Panc1 (cell line): ENCODE data around the gene EHD4. TPM values are rescaled to one million over a fixed set of nuclear protein-coding genes. Genes with fewer than 3 reads are reported as not detected.
A peak's percentile ranks its signal among the peaks of the same experiment; 100 is the strongest.

Experiments used
- ATAC-seq: fragments of 200-7000 bp; cut with Tn5 transposase; 2 replicates; pipeline ENCODE4 v1.9.1; 2020; ENCODE audit warnings: mild to moderate bottlenecking, moderate library complexity
- BruUV-seq: library from RNA; stranded (reverse); fragments of 400-500 nt; replicated peaks from 2 replicates; lab custom pipeline; 2021; lab: Mats Ljungman, UMichigan
- CTCF ChIA-PET: fragments of 300-600 bp; sonication (Branson Sonifier 250); formaldehyde crosslinking; loops from one replicate; lab custom pipeline; 2022; ENCODE audit warnings: antibody characterized with exemption; lab: Charles Lee
- POLR2A ChIA-PET: fragments of 300-600 bp; sonication (Branson Sonifier 250); formaldehyde crosslinking; loops from one replicate; lab custom pipeline; 2022; ENCODE audit warnings: antibody characterized with exemption; lab: Charles Lee
- DNase-seq: peaks from one replicate; pipeline ENCODE4 v3.0.0-alpha.2; 2010; ENCODE audit warnings: low read depth, low spot score
- H3K27ac ChIP-seq: 2 replicates; pipeline ENCODE4 v1.5.1; 2011; ENCODE audit warnings: mild to moderate bottlenecking, low read length, inconsistent platforms
- H3K27me3 ChIP-seq: fragments of 200-500 bp; sonication (Bioruptor generic); 2 replicates; pipeline ENCODE4 v1.6.0; 2014; ENCODE audit warnings: low read length, inconsistent platforms; ENCODE audit not compliant: control insufficient read depth, insufficient read depth
- H3K36me3 ChIP-seq: fragments of 200-500 bp; sonication (Bioruptor generic); 2 replicates; pipeline ENCODE4 v1.5.1; 2014; ENCODE audit warnings: inconsistent platforms, mild to moderate bottlenecking, low read length, moderate library complexity; ENCODE audit not compliant: control insufficient read depth, insufficient read depth
- H3K4me1 ChIP-seq: 2 replicates; pipeline ENCODE4 v1.5.1; 2011; ENCODE audit warnings: inconsistent platforms, mild to moderate bottlenecking, low read length, moderate library complexity; ENCODE audit not compliant: control insufficient read depth, insufficient read depth
- H3K4me3 ChIP-seq, 2 experiments: 2 replicates each; pipeline ENCODE4 v1.5.1; 2011 to 2012; ENCODE audit warnings: low read depth in 2 of 2, low read length in 2 of 2, mild to moderate bottlenecking in 2 of 2, inconsistent platforms in 1 of 2, moderate library complexity in 1 of 2
- H3K9me3 ChIP-seq: fragments of 200-500 bp; sonication (Bioruptor generic); 2 replicates; pipeline ENCODE4 v1.5.1; 2014; ENCODE audit warnings: low read depth, mild to moderate bottlenecking, inconsistent platforms, low read length, moderate library complexity; ENCODE audit not compliant: control insufficient read depth, insufficient read depth
- CTCF ChIP-seq: fragments of 450-650 bp; IDR thresholded peaks from 2 replicates; pipeline ENCODE4 v1.5.1; 2017; ENCODE audit warnings: mild to moderate bottlenecking
- POLR2AphosphoS5 ChIP-seq: IDR thresholded peaks from 2 replicates; pipeline ENCODE4 v1.6.1; 2012; ENCODE audit warnings: mild to moderate bottlenecking, low read depth, low read length, moderate library complexity
- SIN3A ChIP-seq: IDR thresholded peaks from 2 replicates; pipeline ENCODE4 v1.6.1; 2012; ENCODE audit warnings: low read depth, mild to moderate bottlenecking, low read length, moderate library complexity, borderline replicate concordance; ENCODE audit not compliant: insufficient read depth
- TCF7L2 ChIP-seq: IDR thresholded peaks from 2 replicates; pipeline ENCODE4 v1.6.1; 2011; ENCODE audit warnings: mild to moderate bottlenecking, low read depth, low read length, inconsistent platforms
- in situ Hi-C: cut with HindIII; loops from 2 replicates; pipeline ENCODE4 v1.10.0; 2016; ENCODE audit warnings: low sequenced_read_pairs, low pct_unique_long_range_greater_than_20kb
- intact Hi-C: fragments of 100-400 bp; cut with micrococcal nuclease; formaldehyde crosslinking; loops from one replicate; pipeline ENCODE4 v1.10.0; 2022; ENCODE audit not compliant: unreplicated experiment
- total RNA-seq: library from RNA; stranded (reverse); gene quantifications from one replicate; pipeline ENCODE4 v1.2.1, GENCODE V29; 2021; ENCODE audit not compliant: unreplicated experiment
- TF ChIP-seq, protein P1 (sequence below), 2 experiments: IDR thresholded peaks; 2 replicates each; pipeline ENCODE4 v1.6.1; 2011 to 2012; ENCODE audit warnings: low read depth in 2 of 2, control low read depth in 1 of 2, low read length in 1 of 2, mild to moderate bottlenecking in 1 of 2, moderate library complexity in 1 of 2; ENCODE audit not compliant: insufficient read depth in 1 of 2

EHD4 gene
- total RNA-seq, 1 experiment from 2014 or later, result 43.2 TPM

- CTCF ChIA-PET, result interaction anchor here (0.6 kb wide), 1 partner anchor 168 kb away, joined by 7 read pairs; no protein-coding TSS in a partner anchor
- Histone ChIP-seq H3K27ac (0 out of 2 replicates have a peak overlapping the region, but pooled peaks have one; percentile 6), H3K4me1 (peaks cover 41% of the 10 kb centered on the region), H3K27me3 (no peaks in the 10 kb centered on the region), H3K36me3 (no peaks in the 10 kb centered on the region), H3K4me3 (no peak overlapping the region), H3K9me3 (no peaks in the 10 kb centered on the region)
- DNase-seq (no peak), ATAC-seq (no peak)
- BruUV-seq, result no TSS peak
- intact Hi-C loops, result no loop called here
- POLR2A ChIA-PET, result no interaction called here
- TF ChIP-seq SIN3A (no peak), POLR2AphosphoS5 (no peak), CTCF (no peak), TCF7L2 (no peak)
- TF ChIP-seq, protein P1, sequence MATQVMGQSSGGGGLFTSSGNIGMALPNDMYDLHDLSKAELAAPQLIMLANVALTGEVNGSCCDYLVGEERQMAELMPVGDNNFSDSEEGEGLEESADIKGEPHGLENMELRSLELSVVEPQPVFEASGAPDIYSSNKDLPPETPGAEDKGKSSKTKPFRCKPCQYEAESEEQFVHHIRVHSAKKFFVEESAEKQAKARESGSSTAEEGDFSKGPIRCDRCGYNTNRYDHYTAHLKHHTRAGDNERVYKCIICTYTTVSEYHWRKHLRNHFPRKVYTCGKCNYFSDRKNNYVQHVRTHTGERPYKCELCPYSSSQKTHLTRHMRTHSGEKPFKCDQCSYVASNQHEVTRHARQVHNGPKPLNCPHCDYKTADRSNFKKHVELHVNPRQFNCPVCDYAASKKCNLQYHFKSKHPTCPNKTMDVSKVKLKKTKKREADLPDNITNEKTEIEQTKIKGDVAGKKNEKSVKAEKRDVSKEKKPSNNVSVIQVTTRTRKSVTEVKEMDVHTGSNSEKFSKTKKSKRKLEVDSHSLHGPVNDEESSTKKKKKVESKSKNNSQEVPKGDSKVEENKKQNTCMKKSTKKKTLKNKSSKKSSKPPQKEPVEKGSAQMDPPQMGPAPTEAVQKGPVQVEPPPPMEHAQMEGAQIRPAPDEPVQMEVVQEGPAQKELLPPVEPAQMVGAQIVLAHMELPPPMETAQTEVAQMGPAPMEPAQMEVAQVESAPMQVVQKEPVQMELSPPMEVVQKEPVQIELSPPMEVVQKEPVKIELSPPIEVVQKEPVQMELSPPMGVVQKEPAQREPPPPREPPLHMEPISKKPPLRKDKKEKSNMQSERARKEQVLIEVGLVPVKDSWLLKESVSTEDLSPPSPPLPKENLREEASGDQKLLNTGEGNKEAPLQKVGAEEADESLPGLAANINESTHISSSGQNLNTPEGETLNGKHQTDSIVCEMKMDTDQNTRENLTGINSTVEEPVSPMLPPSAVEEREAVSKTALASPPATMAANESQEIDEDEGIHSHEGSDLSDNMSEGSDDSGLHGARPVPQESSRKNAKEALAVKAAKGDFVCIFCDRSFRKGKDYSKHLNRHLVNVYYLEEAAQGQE (IDR thresholded peaks at IDR 0.05; ENCODE audit: insufficient read depth in 1 of 2, low read depth in 2 of 2, low read length in 1 of 2), result no peak
- in situ Hi-C loops, result no loop called here
Observed at GRCh38 chr15:41949401-41950126, 22.8 kb downstream of the EHD4 start.

GRCh38 chr15:41948490-41948889, 23.9 kb downstream of the EHD4 start:
- no peaks in the 10 kb centered on the region for H3K9me3 ChIP-seq
- peaks cover 52% of the 10 kb centered on the region for H3K4me1 ChIP-seq
- intact Hi-C loops, result no loop called here
- DNase-seq (no peak), ATAC-seq (no peak)
- H3K36me3 ChIP-seq, result no peaks in the 10 kb centered on the region
- ChIA-PET CTCF (interaction anchor here (0.6 kb wide), 1 partner anchor 167 kb away, joined by 7 read pairs; no protein-coding TSS in a partner anchor), POLR2A (interaction anchor here (0.6 kb wide), 1 partner anchor 141 kb away, joined by 3 read pairs; no protein-coding TSS in a partner anchor)
- H3K27me3 ChIP-seq, result no peaks in the 10 kb centered on the region
- BruUV-seq, result no TSS peak
- H3K4me3 ChIP-seq, result no peak overlapping the region
- no peak overlapping the region for H3K27ac ChIP-seq
- in situ Hi-C loops, result no loop called here
- TF ChIP-seq CTCF (no peak), POLR2AphosphoS5 (no peak), TCF7L2 (no peak), SIN3A (no peak)
- TF ChIP-seq, protein P1 (IDR thresholded peaks at IDR 0.05; ENCODE audit: insufficient read depth in 1 of 2, low read depth in 2 of 2, low read length in 1 of 2), result no peak
